Cortex of kidney (tissue), 1 donor: ENCODE results near the gene ZC3H6.

Source experiments
- DNase-seq: peaks from one replicate; lab custom pipeline; 2025; lab: John Stamatoyannopoulos, UW

The ZC3H6 gene, protein sequence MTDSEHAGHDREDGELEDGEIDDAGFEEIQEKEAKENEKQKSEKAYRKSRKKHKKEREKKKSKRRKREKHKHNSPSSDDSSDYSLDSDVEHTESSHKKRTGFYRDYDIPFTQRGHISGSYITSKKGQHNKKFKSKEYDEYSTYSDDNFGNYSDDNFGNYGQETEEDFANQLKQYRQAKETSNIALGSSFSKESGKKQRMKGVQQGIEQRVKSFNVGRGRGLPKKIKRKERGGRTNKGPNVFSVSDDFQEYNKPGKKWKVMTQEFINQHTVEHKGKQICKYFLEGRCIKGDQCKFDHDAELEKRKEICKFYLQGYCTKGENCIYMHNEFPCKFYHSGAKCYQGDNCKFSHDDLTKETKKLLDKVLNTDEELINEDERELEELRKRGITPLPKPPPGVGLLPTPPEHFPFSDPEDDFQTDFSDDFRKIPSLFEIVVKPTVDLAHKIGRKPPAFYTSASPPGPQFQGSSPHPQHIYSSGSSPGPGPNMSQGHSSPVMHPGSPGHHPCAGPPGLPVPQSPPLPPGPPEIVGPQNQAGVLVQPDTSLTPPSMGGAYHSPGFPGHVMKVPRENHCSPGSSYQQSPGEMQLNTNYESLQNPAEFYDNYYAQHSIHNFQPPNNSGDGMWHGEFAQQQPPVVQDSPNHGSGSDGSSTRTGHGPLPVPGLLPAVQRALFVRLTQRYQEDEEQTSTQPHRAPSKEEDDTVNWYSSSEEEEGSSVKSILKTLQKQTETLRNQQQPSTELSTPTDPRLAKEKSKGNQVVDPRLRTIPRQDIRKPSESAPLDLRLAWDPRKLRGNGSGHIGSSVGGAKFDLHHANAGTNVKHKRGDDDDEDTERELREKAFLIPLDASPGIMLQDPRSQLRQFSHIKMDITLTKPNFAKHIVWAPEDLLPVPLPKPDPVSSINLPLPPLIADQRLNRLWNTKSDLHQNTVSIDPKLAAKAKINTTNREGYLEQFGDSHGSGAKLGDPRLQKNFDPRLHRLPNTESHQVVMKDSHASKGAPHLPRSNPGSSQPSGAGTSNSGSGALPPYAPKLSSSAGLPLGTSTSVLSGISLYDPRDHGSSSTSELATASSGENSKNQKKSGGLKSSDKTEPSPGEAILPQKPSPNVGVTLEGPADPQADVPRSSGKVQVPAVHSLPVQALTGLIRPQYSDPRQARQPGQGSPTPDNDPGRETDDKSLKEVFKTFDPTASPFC

DNA sequence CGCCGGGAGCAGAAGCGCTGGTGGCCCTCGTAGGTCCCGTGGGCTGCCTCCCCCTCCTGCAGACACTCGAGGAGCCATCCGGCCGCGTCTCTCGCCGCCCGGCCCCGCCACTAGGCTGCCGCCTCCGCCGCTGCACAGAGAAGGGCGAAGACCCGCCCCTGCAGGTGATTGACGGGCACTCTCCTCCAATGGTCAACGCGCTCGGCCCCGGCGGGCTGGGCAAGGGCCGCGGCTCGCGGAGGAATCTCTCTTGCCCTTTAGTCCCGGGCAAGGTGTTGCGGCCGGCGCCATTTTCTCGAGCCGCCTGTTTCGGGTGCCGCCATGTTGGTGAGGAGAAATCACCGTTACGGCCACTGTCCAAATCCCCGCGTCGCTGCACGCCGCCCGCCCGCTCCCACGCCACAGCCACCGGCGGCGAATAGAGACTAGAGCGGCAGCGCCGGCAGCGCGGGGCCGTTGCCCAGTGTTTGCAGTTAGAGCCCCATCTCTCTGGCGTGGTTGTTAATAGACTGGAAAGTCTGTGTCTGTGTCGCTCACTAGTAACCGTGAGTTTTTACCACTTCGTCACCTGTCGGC is at the start of gene ZC3H6:
ZC3H6 (plus strand) TSS at position 287 of the 576 bp plus-strand sequence. CDS start 398 bp downstream, outside the sequence.
- DNase-seq: peak; percentile 77

DNA sequence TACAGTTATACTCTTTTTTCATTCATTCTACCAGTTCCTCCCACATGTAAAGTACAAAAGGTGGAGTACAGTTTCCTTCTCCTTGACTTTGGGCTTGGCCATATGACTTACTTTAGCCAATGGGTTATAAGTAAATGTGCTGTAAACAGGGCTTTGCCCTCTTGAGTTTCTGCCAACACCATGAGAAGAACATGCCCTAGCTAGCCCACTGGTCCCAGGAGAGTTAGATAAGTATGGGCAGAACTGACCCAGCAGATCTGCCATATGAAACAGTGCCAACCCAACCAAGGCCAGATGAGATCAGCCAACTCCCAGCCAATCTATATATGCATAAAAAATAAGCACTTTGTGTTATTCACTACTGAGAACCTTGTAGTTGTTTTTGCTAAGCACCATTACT is 46.0 kb upstream of the ZC3H6 start:
- DNase-seq: no peak

DNA sequence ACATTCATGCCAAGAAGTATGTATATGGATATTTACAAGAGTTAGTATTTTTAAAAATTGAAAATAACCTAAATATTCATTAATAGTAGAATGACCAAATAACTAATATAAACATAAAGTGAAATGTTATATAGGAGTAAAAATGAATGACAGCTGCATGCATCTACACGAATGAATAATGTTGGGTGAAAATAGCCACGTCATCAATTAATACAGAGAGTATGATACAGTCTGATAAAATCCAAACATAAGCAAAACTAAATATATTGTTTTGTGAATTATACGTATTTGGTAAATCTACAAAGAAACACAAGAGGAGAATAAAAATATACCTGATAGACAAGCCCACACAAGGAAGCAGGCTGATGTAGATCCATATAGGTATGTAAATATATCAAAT is 45.0 kb upstream of the ZC3H6 start:
- no peak for DNase-seq

DNA sequence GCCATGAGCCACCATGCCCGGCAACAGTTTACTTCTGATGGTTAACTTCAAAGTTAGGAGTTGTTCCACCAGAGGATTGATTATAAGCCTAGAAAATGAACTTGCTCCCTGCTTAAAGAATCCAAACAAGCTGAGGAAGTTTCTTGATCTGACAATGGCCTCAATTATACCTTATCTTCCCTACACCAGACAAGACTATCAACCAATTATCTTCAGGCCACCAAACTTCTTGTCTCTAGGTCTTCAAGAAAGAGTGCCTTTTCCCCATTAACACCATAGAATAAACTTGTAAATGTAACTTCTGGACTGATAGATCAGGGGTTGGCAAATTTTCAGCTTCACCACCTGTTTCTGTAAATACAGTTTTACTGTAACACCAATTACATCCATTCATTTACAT is 35.5 kb upstream of the ZC3H6 start:
- no peak for DNase-seq

DNA sequence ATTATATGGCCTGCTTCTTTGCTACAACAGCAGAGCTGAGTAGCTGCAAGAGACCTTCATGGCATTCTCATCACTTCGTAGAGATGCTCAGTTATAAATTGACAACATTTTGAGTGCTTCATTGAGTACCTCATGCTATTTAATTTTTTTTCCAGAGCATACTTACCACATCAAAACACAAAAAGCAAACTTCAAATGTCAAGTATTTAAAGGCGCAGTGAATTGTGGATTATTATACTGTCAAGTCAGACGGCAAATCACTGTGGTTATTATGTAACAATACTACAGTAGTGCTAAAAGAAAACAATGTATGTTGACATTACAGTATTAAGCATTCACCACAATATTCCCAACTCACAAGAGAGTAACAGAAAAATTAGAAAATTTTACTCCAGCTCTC is 33.0 kb upstream of the ZC3H6 start:
- DNase-seq: no peak

DNA sequence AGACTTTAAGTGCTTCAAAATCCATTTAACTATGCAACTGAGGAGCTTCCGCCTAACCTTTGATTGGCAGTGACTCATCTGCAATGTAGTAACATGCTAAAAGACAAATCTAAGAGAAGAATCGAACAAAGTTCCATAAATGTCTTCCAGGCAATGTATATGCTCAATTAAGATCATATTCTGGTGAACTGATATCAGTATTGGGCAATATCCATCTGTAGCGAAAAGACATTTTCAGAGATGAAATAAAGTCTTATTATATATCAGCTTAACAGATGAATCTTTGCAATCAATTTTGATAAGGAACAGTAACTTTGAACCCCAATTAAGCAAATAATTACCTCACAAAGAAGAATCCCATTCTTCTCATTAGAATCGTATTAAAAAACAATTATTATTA is 32.2 kb upstream of the ZC3H6 start:
- DNase-seq: no peak

DNA sequence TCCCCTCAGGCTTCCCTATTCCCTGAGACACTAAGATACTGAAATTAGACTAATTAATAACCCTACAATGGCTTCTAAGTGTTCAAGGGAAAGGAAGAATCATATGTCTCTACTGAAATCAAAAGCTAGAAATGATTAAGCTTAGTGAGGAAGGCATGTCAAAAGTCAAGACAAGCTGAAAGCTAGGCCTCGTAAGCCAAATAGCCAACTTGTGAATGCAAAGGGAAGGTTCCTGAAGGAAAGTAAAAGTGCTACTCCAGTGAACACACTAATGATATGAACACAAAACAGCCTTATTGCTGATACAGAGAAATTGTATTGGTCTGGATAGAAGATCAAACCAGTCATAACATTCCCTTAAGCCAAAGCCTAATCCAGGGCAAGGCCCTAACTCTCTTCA is 30.5 kb upstream of the ZC3H6 start:
- DNase-seq: no peak

DNA sequence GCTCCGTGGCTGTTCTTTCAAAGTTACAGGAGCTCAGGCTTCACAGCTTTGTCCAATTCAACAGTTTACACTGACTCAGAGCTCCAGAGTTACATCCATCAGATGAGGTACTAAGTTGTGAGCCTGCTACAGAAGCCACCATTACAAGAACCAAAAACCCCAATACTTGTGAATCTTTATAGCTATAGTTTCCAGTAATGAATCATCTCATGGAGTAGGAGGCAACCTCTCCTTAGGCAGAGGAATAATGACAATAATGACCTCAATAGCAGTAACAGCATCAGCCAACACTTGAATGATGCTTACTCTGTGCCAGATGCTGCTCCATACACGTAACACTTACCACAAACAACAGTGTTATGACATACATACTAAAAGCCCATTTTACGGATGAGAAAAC is 24.1 kb upstream of the ZC3H6 start:
- no peak for DNase-seq

DNA sequence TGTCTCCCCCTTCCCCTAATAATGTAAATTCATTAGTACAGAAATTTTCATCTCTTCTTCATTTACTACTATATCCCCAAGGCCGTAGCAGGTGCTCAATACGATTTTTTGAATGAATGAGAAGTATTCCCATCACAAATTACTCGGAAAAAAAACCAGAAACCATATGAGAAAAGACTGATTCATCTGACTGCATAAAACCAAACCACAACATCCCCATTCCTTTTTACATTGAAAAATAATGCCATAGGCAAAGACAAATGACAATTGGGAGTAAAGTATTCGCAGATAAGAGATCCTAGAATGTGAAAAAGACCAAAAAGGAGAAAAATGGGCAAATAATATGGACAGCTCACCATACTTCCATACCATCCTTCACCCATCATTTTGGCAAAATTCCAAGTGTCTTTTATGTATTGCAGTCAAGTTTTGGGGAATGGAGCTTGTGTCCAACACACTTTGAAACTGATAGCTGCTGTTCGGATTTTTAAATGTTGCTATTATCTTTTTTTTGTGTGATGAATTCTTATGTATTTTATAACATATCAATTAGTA is 22.1 kb upstream of the ZC3H6 start:
- DNase-seq: no peak

DNA sequence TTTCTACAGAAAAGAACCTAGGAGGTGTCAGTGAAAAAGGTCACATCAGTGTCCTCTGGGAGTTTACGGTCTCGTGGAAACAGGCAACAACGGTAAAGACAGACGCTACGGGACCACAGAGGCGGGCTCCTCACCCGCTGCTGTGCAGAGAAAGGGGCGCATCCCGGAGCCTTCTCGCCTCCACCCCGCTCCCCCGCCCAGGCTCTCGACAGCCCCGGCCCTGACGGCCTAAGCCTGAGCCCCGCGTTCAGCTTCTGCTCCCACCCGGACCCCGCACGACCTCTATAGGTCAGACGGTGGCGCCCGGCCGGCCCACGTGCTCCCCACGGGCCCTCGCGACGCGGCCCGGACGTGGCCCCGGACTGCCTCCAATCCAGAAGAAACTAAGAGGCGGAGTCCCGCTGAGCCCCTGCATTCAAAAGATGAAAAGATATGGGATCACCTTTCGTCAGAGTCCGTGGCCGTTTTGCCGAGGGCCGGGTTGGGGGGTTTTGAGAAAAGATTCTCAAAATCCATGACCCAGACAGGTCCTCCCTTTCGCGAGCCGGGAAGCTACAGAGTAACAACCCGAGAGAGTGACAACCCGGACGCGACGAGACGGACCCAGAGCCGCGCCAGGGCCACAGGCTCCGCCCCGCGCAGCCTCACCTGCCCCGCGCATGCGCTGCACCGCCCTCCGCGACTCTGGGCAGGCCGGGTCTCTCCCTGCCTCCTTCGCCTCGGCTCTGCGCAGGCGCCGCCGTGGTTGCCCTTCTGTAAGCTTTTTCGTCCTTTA is 20.7 kb upstream of the ZC3H6 start, which contains the start of gene ZC3H8:
ZC3H8 (minus strand) TSS at position 577 of the 775 bp plus-strand sequence; CDS start at position 516, 61 bp downstream.
- peak; percentile 85 for DNase-seq

DNA sequence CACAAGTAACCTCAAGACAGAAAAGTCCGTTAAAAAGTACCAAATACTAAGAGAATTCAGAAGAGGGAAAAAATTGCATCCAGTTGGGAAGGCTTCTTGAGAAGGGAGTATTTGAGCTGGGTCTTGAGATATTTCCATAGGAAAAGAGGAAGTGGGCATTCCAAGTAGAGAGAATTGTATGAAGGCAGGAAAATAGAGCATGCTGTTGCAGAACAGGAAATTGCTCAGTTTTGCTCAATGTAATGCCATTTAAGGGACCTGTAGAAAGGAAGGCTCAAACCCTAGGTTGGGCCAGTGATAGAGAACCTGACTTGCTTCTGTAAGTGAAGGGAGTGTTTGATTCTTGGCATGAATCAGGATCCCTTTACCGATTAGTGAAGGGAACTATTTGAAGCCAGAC is 19.5 kb upstream of the ZC3H6 start:
- no peak for DNase-seq

DNA sequence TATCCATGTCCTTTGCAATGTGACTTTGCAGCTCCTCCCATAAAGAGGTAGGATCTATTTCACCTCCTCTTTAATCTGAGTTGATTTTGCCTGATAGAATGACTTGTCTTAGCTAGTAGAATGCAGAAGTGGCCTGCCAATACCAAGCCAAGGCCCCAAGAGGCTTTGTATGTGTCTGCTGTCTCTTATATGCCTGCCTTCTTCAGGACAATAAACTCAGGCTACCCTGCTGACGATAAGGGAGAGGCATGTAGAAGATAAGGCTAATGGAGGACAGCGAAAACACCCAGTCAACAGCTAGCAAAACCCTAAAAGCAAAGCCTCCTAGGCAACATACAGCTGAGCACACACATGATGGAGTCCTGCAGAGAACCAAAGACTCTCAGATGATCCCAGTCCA is 18.7 kb upstream of the ZC3H6 start:
- DNase-seq: no peak

DNA sequence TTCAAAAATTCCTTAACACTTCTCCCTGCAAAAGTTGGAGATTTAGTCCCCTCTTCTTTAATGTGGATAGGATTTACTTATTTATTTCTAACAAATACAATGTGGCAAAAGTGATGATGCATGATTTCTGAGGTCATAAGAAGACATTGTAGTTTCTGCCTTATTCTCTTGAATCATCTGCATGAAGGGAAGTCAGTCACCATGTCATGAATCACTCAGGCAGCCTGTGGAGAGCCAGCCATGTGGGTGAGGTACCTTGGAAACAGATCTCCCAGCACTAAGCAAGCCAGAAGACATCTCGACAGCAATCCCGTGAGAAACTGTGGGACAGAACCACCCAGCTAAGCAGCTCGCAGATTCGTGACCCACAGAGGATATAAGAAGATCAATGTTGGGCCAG is 17.8 kb upstream of the ZC3H6 start:
- no peak for DNase-seq

DNA sequence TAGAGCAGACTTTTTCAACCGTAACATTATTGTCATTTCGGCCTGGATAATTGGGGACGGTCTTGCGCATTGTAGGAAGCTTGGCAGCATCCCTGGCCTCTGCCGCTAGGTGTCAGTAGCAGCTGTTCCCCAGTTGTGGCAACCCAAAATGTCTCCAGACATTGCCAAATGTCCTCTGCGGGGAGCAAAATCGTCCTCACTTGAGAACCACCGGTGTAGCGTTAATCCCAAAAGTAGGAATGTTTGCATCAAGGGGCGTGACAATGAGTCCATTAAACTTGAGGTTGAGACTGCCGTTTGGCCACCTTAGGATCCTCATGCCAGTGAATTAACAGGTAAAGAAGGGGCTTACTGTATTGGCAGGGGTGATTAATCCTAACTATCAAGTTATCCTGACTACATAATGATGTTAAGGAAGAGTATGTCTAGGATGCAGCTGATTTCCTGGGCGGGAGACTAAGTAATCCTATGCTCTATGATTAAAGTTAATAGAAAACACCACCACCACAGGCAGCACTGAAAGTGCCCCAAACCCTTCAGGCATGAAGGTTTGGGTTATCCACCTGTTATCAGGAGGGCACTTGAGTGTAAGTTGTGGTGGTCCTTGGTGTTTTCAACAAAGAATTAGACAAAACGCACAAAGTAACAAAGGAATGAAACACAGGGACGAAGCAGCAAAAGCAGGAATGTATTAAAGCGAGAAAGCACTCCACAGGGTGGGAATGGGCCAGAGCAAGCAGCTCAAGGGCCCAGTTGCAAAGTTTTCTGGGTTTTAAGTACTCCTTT is 15.7 kb upstream of the ZC3H6 start:
- no peak for DNase-seq

DNA sequence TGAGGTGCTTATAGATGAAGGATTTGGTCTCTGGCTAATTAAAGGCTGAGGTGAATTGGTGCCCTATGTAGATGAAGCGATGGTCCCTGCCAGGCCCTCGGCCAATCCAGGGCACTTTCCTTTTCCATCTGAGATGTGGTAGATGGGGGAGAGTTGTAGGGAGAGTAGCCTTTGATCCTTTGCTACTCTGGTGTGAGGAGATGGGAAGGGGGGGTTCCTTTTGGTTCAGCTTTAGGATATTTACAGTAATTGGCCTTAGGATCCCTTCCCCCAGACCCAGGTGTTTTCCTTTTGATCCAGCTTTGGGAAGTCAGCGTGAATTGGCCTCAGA is 15.1 kb upstream of the ZC3H6 start:
- no peak for DNase-seq

DNA sequence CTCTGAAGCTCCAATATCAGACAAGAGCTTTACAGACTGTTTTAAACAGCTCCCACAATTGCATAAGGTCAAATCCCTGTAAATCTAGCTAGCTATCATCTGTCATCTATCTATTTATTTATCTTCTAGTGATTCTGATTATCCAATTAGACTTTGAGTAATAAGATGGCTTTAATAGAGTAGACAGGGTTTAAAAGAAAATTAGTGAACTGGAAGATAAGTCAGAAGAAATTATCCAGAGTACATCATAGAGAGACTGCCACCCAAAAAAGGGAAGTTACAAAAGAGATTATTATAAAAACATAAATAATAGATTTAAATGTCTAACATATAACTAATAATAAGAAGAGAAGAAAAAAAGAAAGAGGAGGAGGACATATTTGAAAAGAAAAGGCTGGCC is 12.5 kb upstream of the ZC3H6 start:
- DNase-seq: no peak

DNA sequence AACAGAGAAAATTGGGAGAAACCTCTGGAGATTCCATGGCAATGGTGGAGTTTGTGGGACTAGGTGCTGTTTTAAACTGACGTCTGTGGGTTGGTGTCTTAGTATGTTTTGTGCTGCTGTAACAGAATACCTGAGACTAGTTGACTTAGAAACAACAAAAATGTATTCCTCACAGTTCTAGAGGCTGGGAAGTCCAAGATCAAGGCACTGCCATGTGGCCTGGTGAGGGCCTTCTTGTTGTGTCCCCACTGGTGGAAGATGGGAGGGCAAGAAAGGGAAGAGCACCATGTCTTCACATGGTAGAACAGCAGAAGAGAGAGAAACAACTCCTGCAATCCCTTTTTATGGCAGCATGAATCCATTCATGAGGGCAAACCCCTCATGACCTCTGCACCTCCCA is 6.8 kb upstream of the ZC3H6 start:
- DNase-seq: no peak

DNA sequence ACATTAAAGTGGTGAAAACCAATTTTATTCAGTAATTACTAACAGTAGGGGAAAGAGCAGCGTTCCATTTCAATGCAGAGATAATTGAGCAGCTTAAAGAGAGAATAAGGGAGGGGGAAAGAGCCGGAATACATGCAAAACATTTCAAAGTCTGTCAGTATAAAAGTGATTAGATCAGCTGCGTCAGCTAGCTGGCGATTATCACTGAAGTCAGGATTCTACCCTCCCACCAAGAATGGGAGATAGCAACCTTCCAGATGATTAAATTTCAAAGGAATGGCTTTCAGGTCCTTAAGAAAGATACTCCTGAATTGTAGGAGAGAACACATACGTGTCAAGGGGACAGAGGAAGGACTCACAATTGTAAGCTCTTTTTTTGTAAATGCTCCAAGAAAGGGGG is 2.7 kb upstream of the ZC3H6 start:
- no peak for DNase-seq

DNA sequence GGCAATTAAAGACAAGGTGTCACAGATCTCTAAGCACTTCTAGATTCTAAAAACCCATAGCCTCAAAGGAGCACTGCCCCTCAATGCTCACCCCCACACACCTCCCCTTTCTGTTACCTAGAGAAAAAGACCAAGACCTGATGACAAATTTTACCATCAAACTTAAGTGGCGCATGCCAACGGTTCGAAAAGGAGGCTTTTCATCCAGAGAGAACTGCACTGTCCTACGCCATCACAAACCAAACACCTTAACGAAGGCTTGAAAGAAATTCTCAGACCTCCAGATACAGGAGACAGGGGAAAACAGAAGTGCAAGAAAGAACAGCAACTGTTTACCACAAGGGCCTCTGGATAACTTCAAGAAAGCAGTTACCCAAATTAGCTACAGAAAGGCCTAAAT is 2.0 kb upstream of the ZC3H6 start:
- no peak for DNase-seq
